HepG2 (cell line): ENCODE measurements around the gene ATP5F1E. TPM values are rescaled to one million over a fixed set of nuclear protein-coding genes. Genes with fewer than 3 reads are reported as not detected.

ENCODE experiments used
- FOSL1 ChIP-seq: sonication (generic); formaldehyde crosslinking; IDR thresholded peaks from 2 replicates; pipeline ENCODE4 v1.9.0; 2021; ENCODE audit warnings: missing genetic modification reagents, borderline replicate concordance
- HOXA9 ChIP-seq: sonication (generic); formaldehyde crosslinking; IDR thresholded peaks from 2 replicates; pipeline ENCODE4 v1.8.1; 2022; ENCODE audit warnings: missing genetic modification reagents, mild to moderate bottlenecking, moderate library complexity, borderline replicate concordance
- KLF15 ChIP-seq: sonication (generic); formaldehyde crosslinking; IDR thresholded peaks from 2 replicates; pipeline ENCODE4 v1.8.1; 2023; ENCODE audit warnings: borderline replicate concordance, mild to moderate bottlenecking, inconsistent platforms, missing genetic modification reagents, mixed read lengths
- NFYB ChIP-seq: sonication (generic); formaldehyde crosslinking; IDR thresholded peaks from 2 replicates; pipeline ENCODE4 v1.4.0; 2020; ENCODE audit warnings: missing genetic modification reagents
- NR2F6 ChIP-seq, 2 experiments: IDR thresholded peaks; 2 replicates each; pipeline ENCODE4 v1.6.1; 2016; ENCODE audit warnings: antibody characterized with exemption in 1 of 2, mild to moderate bottlenecking in 1 of 2
- PTBP1 ChIP-seq: fragments of 200-400 bp; formaldehyde crosslinking; IDR thresholded peaks from 2 replicates; pipeline ENCODE4 v1.6.1; 2018; ENCODE audit warnings: low read length, low read depth; ENCODE audit not compliant: poor library complexity, severe bottlenecking
- RARG ChIP-seq: sonication (generic); formaldehyde crosslinking; IDR thresholded peaks from 2 replicates; pipeline ENCODE4 v1.4.0; 2020; ENCODE audit warnings: low read depth, mild to moderate bottlenecking, missing genetic modification reagents
- SMAD3 ChIP-seq: sonication (generic); formaldehyde crosslinking; IDR thresholded peaks from 2 replicates; pipeline ENCODE4 v1.4.0; 2020; ENCODE audit warnings: missing genetic modification reagents
- U2AF2 ChIP-seq: fragments of 200-400 bp; formaldehyde crosslinking; IDR thresholded peaks from 2 replicates; pipeline ENCODE4 v1.6.1; 2017; ENCODE audit warnings: low read depth, mild to moderate bottlenecking, low read length
- ZFP37 ChIP-seq: sonication (generic); formaldehyde crosslinking; IDR thresholded peaks from 2 replicates; pipeline ENCODE4 v1.4.0; 2020; ENCODE audit warnings: missing genetic modification reagents, borderline replicate concordance
- ZFY ChIP-seq: sonication (generic); formaldehyde crosslinking; IDR thresholded peaks from 2 replicates; pipeline ENCODE4 v1.4.0; 2020; ENCODE audit warnings: missing genetic modification reagents
- ZNF34 ChIP-seq: sonication (generic); formaldehyde crosslinking; IDR thresholded peaks from 2 replicates; pipeline ENCODE4 v1.4.0; 2020; ENCODE audit warnings: mild to moderate bottlenecking, missing genetic modification reagents, borderline replicate concordance
- ZNF678 ChIP-seq: sonication (generic); formaldehyde crosslinking; IDR thresholded peaks from 2 replicates; pipeline ENCODE4 v1.4.0; 2020; ENCODE audit warnings: mild to moderate bottlenecking, missing genetic modification reagents
- ZNF761 ChIP-seq: sonication (generic); formaldehyde crosslinking; conservative IDR thresholded peaks from 2 replicates; pipeline ENCODE4 v1.4.0; 2020; ENCODE audit warnings: mild to moderate bottlenecking, missing genetic modification reagents
- polyA plus RNA-seq, 8 experiments: library from polyadenylated mRNA; depleted of rRNA in 3 of 8; stranded (reverse) in 7 of 8; unstranded in 1 of 8; fragments of >200 nt; fragmentation: Illumina TruSeq in 4 of 8; extraction: Trizol in 4 of 8; gene quantifications; 2 replicates each; pipeline versions ENCODE4 v1.2.1 to v1.2.3, GENCODE V29; 2011 to 2016; ENCODE audit warnings: low read depth in 4 of 8, missing spikeins in 1 of 8, mixed read lengths in 1 of 8; ENCODE audit not compliant: insufficient read depth in 1 of 8
- total RNA-seq, 5 experiments: library from RNA; depleted of rRNA; stranded (reverse); fragments of >200 nt; fragmentation: Illumina TruSeq; extraction: Trizol; gene quantifications; 2 replicates each; pipeline ENCODE4 v1.2.3, GENCODE V29; 2016; ENCODE audit warnings: low read depth in 1 of 5
- TF ChIP-seq, protein P1 (sequence below): sonication (generic); formaldehyde crosslinking; IDR thresholded peaks from 2 replicates; pipeline ENCODE4 v1.5.0; 2020; ENCODE audit warnings: missing genetic modification reagents
- TF ChIP-seq, protein P2 (sequence below): sonication (generic); formaldehyde crosslinking; IDR thresholded peaks from 2 replicates; pipeline ENCODE4 v1.4.0; 2020; ENCODE audit warnings: missing genetic modification reagents, borderline replicate concordance
- TF ChIP-seq, protein P3 (sequence below): sonication (generic); formaldehyde crosslinking; IDR thresholded peaks from 2 replicates; pipeline ENCODE4 v1.9.0; 2022; ENCODE audit warnings: missing genetic modification reagents, mild to moderate bottlenecking, borderline replicate concordance
- TF ChIP-seq, protein P4 (sequence below): sonication (generic); formaldehyde crosslinking; IDR thresholded peaks from 2 replicates; pipeline ENCODE4 v1.4.0; 2020; ENCODE audit warnings: missing genetic modification reagents

ATP5F1E gene
- total and polyA plus RNA-seq, 2 of the 13 experiments (the other 11 are each of a cell fraction or from before 2014, with no cell fraction given), result 121 to 134 TPM

DNA sequence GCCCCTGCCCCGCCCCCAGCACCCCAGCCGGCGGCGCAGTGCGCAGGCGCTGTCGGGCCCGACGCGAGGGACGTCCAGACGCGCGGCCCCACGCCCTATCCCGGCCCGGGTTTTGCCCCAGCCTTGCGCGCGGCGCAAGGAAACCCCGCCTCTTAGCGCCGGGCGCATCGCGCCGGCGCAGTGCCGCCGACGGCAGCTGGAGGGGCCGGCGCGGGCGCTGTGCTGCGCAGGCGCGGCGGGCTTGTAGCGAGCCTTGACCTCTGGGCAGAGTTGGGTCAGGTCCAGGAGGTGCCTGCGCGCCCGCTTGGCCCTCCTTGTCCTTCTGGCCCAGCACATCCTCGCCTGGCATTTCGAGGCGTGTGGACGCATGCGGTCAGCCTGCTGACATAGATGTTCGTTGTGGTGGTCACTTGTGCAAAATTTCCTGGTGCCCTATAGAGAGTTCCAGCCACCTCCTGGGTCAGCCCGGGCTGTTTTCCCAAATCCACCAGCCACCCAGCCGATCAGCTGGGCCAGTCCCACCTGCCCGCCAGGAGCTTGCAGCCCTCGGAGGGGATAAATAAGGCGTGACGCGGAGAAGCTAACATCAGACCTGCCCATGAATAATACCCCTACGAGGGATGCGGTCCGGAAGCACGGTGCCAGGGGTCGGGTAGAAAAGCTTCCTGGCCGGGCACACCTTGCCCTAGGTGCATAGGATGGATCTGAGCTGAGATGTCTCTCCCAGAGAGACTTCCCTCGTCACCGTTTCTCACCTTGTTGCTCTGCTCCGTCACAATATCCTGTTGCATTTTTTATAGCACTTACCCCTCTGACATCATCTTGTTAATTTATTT is 10.9 kb upstream of the ATP5F1E start (continued):
- TF ChIP-seq RARG (CRISPR knock-in tag) (no peak), ZFY (CRISPR knock-in tag) (no peak), ZNF761 (CRISPR knock-in tag) (no peak), ZFP37 (CRISPR knock-in tag) (no peak), PTBP1 (no peak), NR2F6 (IDR thresholded peaks at IDR 0.05) (no peak), NR2F6 (CRISPR knock-in tag; IDR thresholded peaks at IDR 0.05) (0 out of 2 replicates have a peak, but pooled peaks have one; percentile 9), FOSL1 (CRISPR knock-in tag) (no peak), HOXA9 (CRISPR knock-in tag) (no peak), SMAD3 (no peak), NFYB (CRISPR knock-in tag) (no peak), U2AF2 (no peak), ZNF34 (CRISPR knock-in tag) (0 out of 2 replicates have a peak, but pooled peaks have one; percentile 17), KLF15 (CRISPR knock-in tag) (no peak), ZNF678 (CRISPR knock-in tag) (0 out of 2 replicates have a peak, but pooled peaks have one; percentile 8)
- TF ChIP-seq, protein P1, sequence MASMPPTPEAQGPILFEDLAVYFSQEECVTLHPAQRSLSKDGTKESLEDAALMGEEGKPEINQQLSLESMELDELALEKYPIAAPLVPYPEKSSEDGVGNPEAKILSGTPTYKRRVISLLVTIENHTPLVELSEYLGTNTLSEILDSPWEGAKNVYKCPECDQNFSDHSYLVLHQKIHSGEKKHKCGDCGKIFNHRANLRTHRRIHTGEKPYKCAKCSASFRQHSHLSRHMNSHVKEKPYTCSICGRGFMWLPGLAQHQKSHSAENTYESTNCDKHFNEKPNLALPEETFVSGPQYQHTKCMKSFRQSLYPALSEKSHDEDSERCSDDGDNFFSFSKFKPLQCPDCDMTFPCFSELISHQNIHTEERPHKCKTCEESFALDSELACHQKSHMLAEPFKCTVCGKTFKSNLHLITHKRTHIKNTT, result no peak
- TF ChIP-seq, protein P2, sequence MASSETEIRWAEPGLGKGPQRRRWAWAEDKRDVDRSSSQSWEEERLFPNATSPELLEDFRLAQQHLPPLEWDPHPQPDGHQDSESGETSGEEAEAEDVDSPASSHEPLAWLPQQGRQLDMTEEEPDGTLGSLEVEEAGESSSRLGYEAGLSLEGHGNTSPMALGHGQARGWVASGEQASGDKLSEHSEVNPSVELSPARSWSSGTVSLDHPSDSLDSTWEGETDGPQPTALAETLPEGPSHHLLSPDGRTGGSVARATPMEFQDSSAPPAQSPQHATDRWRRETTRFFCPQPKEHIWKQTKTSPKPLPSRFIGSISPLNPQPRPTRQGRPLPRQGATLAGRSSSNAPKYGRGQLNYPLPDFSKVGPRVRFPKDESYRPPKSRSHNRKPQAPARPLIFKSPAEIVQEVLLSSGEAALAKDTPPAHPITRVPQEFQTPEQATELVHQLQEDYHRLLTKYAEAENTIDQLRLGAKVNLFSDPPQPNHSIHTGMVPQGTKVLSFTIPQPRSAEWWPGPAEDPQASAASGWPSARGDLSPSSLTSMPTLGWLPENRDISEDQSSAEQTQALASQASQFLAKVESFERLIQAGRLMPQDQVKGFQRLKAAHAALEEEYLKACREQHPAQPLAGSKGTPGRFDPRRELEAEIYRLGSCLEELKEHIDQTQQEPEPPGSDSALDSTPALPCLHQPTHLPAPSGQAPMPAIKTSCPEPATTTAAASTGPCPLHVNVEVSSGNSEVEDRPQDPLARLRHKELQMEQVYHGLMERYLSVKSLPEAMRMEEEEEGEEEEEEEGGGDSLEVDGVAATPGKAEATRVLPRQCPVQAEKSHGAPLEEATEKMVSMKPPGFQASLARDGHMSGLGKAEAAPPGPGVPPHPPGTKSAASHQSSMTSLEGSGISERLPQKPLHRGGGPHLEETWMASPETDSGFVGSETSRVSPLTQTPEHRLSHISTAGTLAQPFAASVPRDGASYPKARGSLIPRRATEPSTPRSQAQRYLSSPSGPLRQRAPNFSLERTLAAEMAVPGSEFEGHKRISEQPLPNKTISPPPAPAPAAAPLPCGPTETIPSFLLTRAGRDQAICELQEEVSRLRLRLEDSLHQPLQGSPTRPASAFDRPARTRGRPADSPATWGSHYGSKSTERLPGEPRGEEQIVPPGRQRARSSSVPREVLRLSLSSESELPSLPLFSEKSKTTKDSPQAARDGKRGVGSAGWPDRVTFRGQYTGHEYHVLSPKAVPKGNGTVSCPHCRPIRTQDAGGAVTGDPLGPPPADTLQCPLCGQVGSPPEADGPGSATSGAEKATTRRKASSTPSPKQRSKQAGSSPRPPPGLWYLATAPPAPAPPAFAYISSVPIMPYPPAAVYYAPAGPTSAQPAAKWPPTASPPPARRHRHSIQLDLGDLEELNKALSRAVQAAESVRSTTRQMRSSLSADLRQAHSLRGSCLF (CRISPR knock-in tag), result no peak
- TF ChIP-seq, protein P3, sequence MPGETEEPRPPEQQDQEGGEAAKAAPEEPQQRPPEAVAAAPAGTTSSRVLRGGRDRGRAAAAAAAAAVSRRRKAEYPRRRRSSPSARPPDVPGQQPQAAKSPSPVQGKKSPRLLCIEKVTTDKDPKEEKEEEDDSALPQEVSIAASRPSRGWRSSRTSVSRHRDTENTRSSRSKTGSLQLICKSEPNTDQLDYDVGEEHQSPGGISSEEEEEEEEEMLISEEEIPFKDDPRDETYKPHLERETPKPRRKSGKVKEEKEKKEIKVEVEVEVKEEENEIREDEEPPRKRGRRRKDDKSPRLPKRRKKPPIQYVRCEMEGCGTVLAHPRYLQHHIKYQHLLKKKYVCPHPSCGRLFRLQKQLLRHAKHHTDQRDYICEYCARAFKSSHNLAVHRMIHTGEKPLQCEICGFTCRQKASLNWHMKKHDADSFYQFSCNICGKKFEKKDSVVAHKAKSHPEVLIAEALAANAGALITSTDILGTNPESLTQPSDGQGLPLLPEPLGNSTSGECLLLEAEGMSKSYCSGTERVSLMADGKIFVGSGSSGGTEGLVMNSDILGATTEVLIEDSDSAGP (CRISPR knock-in tag), result no peak
- TF ChIP-seq, protein P4, sequence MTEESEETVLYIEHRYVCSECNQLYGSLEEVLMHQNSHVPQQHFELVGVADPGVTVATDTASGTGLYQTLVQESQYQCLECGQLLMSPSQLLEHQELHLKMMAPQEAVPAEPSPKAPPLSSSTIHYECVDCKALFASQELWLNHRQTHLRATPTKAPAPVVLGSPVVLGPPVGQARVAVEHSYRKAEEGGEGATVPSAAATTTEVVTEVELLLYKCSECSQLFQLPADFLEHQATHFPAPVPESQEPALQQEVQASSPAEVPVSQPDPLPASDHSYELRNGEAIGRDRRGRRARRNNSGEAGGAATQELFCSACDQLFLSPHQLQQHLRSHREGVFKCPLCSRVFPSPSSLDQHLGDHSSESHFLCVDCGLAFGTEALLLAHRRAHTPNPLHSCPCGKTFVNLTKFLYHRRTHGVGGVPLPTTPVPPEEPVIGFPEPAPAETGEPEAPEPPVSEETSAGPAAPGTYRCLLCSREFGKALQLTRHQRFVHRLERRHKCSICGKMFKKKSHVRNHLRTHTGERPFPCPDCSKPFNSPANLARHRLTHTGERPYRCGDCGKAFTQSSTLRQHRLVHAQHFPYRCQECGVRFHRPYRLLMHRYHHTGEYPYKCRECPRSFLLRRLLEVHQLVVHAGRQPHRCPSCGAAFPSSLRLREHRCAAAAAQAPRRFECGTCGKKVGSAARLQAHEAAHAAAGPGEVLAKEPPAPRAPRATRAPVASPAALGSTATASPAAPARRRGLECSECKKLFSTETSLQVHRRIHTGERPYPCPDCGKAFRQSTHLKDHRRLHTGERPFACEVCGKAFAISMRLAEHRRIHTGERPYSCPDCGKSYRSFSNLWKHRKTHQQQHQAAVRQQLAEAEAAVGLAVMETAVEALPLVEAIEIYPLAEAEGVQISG (CRISPR knock-in tag), result no peak
